ENCODE measurements around the gene RAB31.

DNA sequence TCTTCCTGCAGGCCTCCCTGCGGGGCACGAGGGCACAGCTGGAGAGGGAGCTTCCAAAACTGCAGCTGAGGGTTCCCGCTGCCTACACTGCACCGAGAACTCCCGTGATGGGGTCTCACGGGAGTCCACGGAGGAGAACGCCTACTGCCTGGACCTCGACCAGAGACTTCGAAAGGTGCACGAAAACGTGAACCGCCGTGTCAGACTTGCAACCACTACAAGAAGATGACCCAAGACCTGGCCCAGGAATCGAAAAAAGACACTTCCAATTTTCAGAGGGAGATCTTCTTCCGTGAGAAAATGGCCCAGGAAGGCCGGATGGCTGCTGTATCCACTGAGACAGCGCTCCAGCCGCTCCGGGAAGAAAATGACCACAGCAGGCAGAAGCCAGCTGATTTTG, 124.8 kb downstream of the RAB31 start:
- TF ChIP-seq, protein P1, sequence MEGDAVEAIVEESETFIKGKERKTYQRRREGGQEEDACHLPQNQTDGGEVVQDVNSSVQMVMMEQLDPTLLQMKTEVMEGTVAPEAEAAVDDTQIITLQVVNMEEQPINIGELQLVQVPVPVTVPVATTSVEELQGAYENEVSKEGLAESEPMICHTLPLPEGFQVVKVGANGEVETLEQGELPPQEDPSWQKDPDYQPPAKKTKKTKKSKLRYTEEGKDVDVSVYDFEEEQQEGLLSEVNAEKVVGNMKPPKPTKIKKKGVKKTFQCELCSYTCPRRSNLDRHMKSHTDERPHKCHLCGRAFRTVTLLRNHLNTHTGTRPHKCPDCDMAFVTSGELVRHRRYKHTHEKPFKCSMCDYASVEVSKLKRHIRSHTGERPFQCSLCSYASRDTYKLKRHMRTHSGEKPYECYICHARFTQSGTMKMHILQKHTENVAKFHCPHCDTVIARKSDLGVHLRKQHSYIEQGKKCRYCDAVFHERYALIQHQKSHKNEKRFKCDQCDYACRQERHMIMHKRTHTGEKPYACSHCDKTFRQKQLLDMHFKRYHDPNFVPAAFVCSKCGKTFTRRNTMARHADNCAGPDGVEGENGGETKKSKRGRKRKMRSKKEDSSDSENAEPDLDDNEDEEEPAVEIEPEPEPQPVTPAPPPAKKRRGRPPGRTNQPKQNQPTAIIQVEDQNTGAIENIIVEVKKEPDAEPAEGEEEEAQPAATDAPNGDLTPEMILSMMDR (IDR thresholded peaks at IDR 0.05): no peak
- TF ChIP-seq POLR2A (IDR thresholded peaks at IDR 0.05): no peak
